ENCODE data around the gene TMEM273. TPM values are rescaled to one million over a fixed set of nuclear protein-coding genes. Genes with fewer than 3 reads are reported as not detected.

TMEM273 gene
- total RNA-seq, 1 experiment from 2014 or later, result not detected

DNA sequence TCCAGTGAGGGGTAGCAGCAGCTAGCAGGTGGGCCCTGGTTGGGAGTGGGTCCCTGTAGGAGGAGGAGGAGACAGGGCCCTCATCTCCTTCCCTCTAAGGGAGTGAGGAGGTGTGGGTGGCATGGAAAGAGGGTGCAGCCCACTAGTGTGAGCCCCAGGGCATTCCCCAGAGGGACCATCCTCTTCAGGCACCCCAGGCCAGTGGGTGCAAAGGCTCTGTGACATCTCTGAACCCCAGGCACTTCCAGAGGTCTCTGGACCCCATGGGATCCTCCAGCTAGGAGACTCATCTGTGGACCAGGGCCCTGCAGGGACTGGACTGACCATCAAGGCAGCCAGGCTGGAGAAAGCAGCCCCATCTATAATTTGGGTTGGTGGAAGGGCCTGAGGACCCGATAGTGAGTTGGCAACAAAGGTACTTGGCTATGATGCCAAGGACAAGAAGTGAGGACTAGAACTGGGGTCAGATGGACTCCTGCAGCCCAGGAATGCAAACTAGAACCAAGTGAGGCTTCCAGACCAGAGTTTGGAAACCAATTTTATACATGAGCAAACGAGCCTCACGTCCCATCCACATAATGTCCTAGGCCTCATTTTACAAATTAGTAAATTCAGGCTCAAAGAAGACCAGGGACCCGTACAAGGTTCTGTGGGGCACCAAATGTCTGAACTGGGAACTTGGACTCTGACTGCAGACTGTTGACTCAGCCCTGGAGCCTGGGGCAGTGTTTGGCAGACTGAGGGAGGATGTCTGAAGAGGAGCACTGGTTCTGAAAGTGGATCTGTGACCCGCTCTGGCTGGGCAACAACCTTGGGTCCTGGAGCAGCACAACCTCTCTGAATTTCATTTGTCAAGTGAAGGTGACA is 71.4 kb downstream of the TMEM273 start:
- no peak for DNase-seq (ENCODE audit: low spot score)

DNA sequence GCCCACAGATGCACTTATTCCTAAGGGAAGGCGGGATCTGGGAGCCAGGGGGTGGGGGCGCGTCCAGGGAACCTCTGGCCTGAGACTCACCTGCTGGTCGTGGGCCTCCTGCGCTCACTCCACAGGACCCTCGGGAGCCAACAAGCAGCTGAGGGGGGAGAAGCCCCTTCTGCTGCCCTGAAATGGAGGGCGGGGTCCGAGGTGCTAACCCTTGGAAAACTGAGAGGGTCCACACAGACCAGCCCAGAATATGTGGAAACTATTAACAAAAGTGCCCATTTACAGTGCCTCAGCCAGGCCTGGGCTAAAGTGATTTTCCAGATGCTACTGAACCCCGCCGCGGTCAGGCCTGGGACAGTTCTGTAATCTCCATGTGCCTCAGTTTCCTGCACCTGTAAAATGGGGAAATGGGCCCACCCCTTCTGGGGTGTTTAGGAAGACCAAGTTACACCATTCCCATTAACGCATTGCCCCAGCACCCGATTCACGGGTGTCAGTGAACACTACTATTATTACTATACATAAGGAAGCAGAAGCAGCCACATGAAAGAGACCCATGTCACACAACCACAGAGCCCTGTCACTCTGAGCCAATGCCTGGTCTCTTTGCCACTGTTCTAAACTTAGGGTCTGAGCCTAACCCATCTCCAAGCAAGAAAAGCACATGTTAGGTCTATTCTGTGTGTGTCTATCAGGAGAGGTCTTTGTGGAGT is 72.2 kb downstream of the TMEM273 start:
- no peak for DNase-seq (ENCODE audit: low spot score)

DNA sequence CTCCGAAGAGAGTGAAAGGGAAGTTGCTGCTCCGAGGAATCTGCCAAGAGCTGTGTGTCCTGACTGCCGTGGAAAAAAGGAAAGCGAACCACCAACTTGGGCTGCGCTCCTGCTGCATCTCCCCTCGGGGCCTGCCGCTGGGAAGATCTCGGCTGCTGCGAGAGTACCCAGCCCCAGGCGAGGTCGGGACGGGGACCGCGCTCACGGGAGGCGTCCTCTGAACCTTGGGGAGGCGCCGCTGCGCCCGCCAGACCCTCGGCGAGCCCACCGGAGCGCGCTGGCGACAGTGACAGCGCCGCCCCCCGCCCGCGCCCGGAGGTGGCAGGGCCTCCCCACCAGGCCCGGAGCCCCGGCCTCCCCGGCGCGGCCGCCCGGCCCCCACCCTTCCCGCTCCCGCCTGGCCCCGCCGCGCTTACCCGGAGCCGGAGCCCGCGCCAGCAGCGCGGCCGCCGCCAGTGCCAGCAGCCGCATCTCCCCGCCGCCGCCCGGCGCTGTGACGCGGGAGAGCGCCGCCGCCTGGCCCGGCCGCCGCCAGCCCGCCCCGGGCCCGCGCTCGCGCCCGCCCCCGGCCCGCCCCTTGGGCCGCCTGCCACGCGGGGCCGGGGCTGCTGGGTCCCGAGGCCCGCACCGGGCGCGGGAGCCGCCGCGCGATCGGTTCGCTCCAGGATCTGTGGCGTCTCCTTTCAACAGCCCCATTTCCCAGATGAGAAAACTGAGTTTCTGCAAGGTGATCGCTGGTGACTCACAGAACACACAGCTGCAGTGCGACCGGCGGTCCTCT is 73.0 kb downstream of the TMEM273 start, which contains the start of gene VSTM4:
Gene VSTM4, minus strand, starts transcription at position 508 of the 781 bp plus-strand sequence. Its CDS starts 37 bp downstream, at position 471.
- DNase-seq (ENCODE audit: low spot score), result peak; percentile 12

DNA sequence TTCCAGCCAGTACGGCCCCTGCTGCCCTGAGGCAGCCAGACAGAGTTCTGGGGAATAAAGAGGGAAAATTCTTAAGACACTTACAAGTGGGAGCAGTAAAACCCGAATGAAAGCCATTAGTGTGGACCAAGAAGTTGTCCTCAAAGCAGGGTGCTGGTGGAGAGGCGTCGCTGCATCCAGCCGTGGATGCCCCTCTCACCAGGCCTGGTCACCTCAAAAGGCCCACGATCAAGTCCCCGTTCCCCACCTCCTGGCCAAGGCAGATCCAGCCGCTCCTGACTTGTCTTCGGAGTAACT is 73.5 kb downstream of the TMEM273 start:
- no peak for DNase-seq (ENCODE audit: low spot score)

DNA sequence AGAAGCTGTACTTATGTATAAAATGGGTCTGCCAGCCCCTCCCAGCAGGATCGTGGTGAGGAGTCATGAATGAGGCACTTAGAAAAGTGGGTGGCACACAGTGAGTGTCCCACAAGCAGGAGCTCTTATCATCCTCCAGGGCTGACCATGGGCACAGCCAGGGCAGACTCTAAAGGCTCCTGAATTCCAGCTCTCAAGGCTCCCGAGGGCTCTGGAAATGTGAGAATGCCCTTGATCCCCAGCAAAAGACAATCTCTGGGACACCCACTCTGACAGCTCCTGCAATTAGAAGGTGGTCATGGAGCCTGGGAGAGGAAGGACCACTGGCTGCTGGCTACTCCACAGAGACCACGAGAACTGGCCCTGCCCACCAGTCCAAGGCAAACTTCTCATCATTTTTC is 74.5 kb downstream of the TMEM273 start:
- DNase-seq (ENCODE audit: low spot score), result peak; percentile 6

DNA sequence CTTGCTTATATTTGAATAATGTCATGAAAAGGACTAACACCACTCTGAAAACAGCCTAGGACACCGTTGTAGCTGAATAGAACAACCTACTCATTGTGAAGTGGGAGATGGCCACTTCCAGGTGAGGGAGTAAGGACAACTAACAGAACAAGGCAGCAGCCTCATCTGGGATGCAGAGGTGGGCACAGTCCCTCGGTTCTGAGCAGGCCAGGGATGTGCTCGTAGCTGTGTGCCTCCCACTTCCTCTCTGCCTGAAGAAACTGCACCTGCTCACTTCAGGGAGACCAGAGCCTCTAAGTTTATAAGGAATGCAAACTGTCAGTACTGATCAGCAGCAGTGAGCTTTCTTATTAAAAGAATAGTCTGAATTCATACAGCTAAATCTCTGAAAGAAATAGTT is 75.3 kb downstream of the TMEM273 start:
- no peak for DNase-seq (ENCODE audit: low spot score)

DNA sequence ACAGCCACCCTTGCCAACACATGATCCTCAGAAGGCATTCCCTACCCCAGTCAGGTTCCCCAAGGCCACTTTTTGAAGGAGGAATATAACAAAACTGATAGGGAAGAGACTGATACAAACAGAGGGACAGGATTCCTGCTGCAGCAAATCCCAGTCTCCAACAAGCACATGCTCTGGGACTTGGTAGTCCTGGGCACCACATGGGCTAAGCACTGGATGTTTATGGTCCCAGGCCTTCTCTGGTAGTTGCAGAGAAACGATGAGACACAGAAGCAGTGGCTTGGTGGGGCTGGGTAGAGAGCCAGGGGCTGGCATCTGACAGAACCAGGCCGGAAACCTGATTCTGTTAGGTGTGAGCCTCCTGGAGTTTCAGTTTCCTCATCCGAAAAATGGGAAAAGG is 76.1 kb downstream of the TMEM273 start:
- no peak for DNase-seq (ENCODE audit: low spot score)

DNA sequence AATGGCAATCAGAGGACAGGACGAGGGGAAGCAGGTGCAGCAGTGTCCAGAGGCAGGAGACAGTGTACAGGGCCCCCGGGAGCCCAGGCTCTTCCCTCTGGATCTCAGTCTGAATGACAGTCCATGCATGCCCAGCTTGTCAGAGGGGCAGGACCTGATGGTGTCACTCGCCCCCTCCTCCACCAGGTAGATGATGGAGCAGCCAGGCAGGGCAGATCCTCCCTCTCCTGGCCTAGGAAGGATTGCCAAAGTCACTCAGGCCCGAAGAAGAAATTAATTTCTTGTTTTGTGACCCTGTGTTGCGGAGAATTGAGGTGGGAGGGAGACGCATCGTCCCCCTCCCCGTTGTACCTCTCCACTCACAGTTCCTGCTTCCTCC is 76.9 kb downstream of the TMEM273 start:
- no peak for DNase-seq (ENCODE audit: low spot score)

DNA sequence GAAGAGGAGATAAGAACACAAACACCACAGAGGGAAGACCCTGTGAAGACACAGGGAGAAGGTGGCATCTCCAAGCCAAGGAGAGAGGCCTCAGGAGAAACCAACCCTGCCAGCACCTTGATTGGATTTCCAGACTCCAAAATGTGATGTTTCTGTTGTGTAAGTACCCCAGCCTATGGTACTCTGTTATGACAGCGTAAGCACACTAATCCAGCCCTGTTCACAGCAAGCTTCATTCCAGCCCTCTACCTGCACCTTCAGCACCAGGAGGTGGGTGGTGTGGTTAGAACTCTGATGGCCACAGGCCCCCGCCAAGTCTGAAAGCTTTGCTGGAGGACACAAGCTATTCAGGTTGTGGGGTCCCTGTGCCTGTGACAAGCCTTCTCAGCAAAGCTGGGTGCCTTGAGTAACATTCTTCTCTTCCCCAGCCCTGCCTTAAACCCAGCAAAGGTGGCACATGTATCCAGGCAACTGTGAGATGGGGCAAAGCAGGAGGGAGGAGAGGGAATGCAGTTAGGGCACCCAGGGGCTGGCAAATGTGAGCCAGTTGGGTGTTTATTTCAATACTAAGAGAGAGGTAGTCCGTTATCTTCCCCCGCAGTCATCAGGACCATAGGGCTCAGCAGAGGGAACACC is 77.4 kb downstream of the TMEM273 start:
- no peak for DNase-seq (ENCODE audit: low spot score)

DNA sequence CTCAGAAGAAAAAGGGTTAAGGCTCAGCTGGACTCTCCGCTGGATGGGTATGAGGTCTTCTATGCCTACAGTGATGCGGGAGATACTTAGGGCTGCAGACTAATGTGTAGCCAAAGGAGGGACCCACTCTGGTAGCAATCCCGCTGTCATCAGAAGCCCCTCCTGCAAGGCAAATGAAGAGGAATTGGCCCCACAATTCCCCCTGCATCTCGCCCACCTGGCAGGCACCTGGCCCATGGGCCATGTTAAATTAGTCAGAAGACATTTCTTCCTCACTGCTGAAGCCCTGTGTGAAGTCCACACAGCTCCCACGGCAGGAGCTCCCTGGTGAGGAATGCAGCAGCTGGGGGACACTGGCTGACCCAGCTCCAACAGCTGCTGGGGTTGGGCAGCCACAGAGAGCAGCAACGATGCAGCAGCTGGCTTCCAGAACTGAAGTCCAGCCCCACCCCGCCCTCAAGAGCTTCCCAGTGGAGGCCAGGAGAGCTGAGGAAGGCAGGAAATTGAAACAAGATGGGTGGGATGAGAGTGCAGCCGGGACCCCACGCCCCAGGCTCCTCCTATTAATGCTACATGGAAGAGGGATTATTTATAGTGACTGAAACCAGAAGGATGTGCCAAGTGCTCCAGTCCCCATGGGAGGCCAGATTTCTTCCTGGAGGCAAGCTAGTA is 78.4 kb downstream of the TMEM273 start:
- DNase-seq (ENCODE audit: low spot score), result no peak

DNA sequence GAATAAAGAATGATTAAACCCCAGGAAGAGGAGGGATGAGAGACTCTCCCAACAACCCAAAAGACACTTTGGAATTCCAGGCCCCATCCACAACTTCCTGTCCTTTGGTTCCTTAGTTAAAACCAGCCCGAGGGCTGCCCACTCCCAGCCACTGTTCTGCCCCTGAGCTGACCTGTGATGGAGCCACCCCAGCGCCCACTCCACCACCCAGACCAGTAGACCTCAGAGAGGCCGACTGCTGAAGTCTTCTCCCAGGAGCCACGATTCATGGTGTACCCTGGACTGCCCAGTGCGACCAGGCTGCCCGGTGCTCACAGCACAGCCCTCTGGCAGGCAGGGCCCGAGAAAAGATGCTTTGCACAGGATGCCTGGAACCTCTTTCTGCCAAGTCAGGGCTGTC is 79.5 kb downstream of the TMEM273 start:
- no peak for DNase-seq (ENCODE audit: low spot score)

DNA sequence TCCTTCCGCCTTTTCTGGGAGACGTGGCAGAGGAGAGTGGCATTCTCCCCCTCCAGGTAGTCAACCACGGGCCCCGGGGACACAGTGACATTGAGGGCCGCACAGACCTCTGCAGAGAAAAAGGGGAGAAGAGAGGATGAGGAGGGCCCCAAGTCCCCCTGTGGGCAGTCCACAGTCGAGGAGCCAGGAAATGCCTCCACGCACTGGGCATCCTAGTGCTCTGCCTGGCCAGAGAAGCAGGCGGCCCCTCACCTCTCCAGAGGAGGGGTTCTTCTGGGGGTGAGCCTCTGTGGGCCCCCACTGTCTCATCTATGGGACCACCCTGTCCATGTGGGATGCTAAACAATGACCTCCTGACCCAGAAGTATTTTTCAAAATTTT is 80.3 kb downstream of the TMEM273 start:
- DNase-seq (ENCODE audit: low spot score), result no peak

DNA sequence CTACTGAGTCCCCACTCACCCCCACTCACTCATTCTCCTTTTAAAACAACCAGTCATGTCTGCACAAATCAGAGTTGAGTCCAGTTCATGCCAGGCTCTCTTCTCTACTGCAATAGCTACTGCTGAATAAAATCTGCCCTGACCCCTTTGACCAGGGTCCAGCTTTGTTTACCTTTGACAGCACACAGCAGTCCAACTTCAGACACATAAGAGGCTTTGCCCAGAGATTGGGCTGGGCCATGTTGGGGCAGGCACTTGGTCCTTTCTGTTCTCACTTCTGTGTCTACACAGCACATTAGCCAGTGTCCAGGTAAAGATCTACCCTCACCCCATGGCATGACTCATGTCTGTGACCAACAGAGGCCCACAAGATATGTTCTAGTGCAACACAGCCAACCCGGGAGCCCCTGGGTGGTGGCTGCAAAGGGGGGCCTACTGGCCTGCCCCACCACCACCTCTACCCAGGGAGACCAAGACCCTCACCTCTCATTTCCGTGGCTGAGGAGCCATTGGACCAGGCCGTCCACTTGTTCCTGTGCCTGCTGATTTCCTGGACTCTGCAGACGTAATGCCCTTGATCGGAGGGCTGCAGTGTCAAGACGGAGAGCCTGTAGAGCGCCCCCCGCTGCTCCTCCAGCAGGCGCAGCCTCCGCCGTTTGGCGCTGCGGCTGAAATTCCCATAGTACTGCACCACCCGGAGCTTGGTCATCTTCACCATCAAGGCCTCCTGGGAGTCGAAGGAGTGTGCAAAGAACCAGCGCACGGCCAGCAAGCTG is 80.9 kb downstream of the TMEM273 start:
- no peak for DNase-seq (ENCODE audit: low spot score)

DNA sequence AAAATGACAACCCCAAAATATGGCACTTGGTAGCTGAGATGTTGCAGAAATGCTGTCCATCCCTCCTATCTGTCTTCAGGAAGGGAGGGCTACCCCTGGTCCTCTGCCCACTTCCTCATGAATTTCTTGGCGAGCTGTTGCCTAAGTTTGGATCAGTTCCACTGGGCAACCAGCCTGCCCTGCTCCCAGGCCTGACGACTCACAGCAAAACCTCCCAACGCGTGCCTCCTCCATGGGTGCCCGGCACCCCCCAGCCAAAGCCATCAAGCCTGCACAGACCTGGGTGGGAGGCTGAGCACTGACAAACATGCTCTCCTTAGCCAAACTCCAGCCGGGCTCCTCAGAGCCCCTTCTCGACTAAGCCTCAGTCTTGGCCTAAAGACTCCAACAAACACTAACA is 81.7 kb downstream of the TMEM273 start:
- DNase-seq (ENCODE audit: low spot score), result no peak

DNA sequence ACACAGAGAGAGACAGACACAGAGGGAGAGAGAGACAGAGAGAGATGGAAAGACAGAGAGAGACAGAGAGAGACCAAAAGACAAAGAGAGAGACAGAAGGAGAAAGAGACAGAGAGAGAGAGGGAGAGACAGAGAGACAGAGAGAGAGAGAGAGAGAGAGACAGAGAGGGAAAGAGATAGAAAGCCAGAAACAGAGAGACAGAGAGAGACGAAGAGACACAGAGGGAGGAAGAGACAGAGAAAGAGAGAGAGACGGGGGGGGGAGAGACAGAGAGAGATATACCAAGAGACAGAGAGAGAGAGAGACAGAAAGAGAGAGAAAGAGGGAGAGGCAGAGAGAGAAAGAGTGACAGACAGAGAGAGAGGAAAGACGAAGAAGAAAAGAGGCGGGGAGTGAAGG is 83.1 kb downstream of the TMEM273 start:
- DNase-seq (ENCODE audit: low spot score), result no peak

Other genes with a start within 250 kb of the TMEM273 start
- not detected in 2 replicates for gene LRRC18, start 248.6 kb downstream of the TMEM273 start, total RNA-seq (2014; rRNA removed; shearing (Covaris generic))
- gene VSTM4, start 72.9 kb downstream of the TMEM273 start, total RNA-seq (2014; rRNA removed; shearing (Covaris generic)), result 2.4 and 2.6 TPM in 2 replicates
- gene FAM170B, start 54.4 kb downstream of the TMEM273 start, total RNA-seq (2014; rRNA removed; shearing (Covaris generic)), result not detected in 2 replicates
- not detected in 2 replicates for gene C10orf71, start 110.8 kb upstream of the TMEM273 start, total RNA-seq (2014; rRNA removed; shearing (Covaris generic))
- gene DRGX, start 207.7 kb upstream of the TMEM273 start, total RNA-seq (2014; rRNA removed; shearing (Covaris generic)), result not detected in 2 replicates